GM18867 (cell line): ENCODE data around the gene ABCB8.
"Not testable (repeated sequence)": the region's sequence is repeated elsewhere in the genome, so short reads cannot be mapped to it uniquely, and the experiment has no call there.

Source experiments
- ATAC-seq: cut with Tn5 transposase; IDR thresholded peaks from one replicate; pipeline ENCODE4 v1.9.1; 2021; ENCODE audit warnings: mild to moderate bottlenecking, moderate library complexity; ENCODE audit not compliant: unreplicated experiment

Gene ABCB8

GRCh38 chr7:151013733-151014497 is 14.3 kb upstream of the ABCB8 start:
- ATAC-seq = no peak

GRCh38 chr7:151014950-151015349 is 13.3 kb upstream of the ABCB8 start:
- ATAC-seq = no peak

GRCh38 chr7:151015967-151016366 is 12.3 kb upstream of the ABCB8 start:
- ATAC-seq = no peak

GRCh38 chr7:151016505-151016904 is 11.7 kb upstream of the ABCB8 start:
- ATAC-seq = no peak

- ATAC-seq = no peak
Observed at GRCh38 chr7:151016942-151017341, 11.3 kb upstream of the ABCB8 start.

- ATAC-seq = no peak
Observed at GRCh38 chr7:151017370-151017952, 10.8 kb upstream of the ABCB8 start.

- peak; percentile 56 for ATAC-seq
Observed at GRCh38 chr7:151017953-151018420, 10.3 kb upstream of the ABCB8 start.

- no peak for ATAC-seq
Observed at GRCh38 chr7:151018421-151019129, 9.7 kb upstream of the ABCB8 start.

GRCh38 chr7:151019130-151019447 is 9.2 kb upstream of the ABCB8 start:
- ATAC-seq = no peak

GRCh38 chr7:151020231-151020630 is 8.0 kb upstream of the ABCB8 start:
- no peak for ATAC-seq

GRCh38 chr7:151023232-151023631 is 5.0 kb upstream of the ABCB8 start:
- no peak for ATAC-seq

- no peak for ATAC-seq
Observed at GRCh38 chr7:151024435-151025056, 3.7 kb upstream of the ABCB8 start, which contains the start of gene ATG9B. TSS of gene ATG9B (minus strand) at chr7:151024494. CDS start at chr7:151024423, 71 bp downstream.

GRCh38 chr7:151025924-151026671 is 2.2 kb upstream of the ABCB8 start:
- no peak for ATAC-seq

- not testable (repeated sequence) for ATAC-seq
Observed at GRCh38 chr7:151026771-151027727, 1.2 kb upstream of the ABCB8 start.

GRCh38 chr7:151027728-151028130 is 521 bp upstream of the ABCB8 start:
- ATAC-seq = not testable (repeated sequence)

- ATAC-seq = no peak
Observed at GRCh38 chr7:151028948-151029501, 775 bp downstream of the ABCB8 start.

GRCh38 chr7:151031011-151031410 is 2.8 kb downstream of the ABCB8 start:
- no peak for ATAC-seq

- ATAC-seq = no peak
Observed at GRCh38 chr7:151032936-151033863, 5.0 kb downstream of the ABCB8 start.
